Type B pancreatic cell (in vitro differentiated cells): Measurements from ENCODE around the gene CLASP1. TPM values are rescaled to one million over a fixed set of nuclear protein-coding genes. Genes with fewer than 3 reads are reported as not detected.
A peak's percentile ranks its signal among the peaks of the same experiment; 100 is the strongest.

Experiments used
- DNase-seq: peaks from one replicate; pipeline ENCODE4 v3.0.0; 2021; ENCODE audit warnings: mixed read lengths; ENCODE audit not compliant: unreplicated experiment; ENCODE audit errors: extremely low spot score
- H3K27ac Mint-ChIP-seq: 2 replicates; pipeline ENCODE4 v1.8.0; 2021; ENCODE audit warnings: mild to moderate bottlenecking, mixed read lengths
- H3K27me3 Mint-ChIP-seq: 2 replicates; pipeline ENCODE4 v1.8.0; 2021; ENCODE audit warnings: mixed read lengths
- H3K36me3 Mint-ChIP-seq: 2 replicates; pipeline ENCODE4 v1.8.0; 2021; ENCODE audit warnings: mixed read lengths
- H3K4me1 Mint-ChIP-seq: one replicate; pipeline ENCODE4 v1.8.0; 2021; ENCODE audit warnings: mixed read lengths; ENCODE audit not compliant: unreplicated experiment
- H3K4me3 Mint-ChIP-seq: 2 replicates; pipeline ENCODE4 v1.8.0; 2021; ENCODE audit warnings: mild to moderate bottlenecking, mixed read lengths
- H3K9me3 Mint-ChIP-seq: 2 replicates; pipeline ENCODE4 v1.8.0; 2021; ENCODE audit warnings: mixed read lengths
- CTCF ChIP-seq: fragments of 200-600 bp; sonication (generic); conservative IDR thresholded peaks from 2 replicates; pipeline ENCODE4 v1.5.0; 2021; ENCODE audit warnings: antibody characterized with exemption, mild to moderate bottlenecking
- total RNA-seq: library from RNA; stranded (reverse); gene quantifications from 2 replicates; pipeline ENCODE4 v1.2.1, GENCODE V29; 2021; ENCODE audit warnings: low replicate concordance

The CLASP1 gene
- total RNA-seq, 1 donor from 2014 or later = 74.6 TPM

GRCh38 chr2:121648206-121649148 lies 785 bp downstream of the CLASP1 start:
- Mint-ChIP-seq H3K27me3 (no peaks in the 10 kb centered on the region), H3K27ac (peak overlapping the region; percentile 99), H3K36me3 (peaks cover 7% of the 10 kb centered on the region), H3K4me3 (peak overlapping the region; percentile 98), H3K9me3 (no peaks in the 10 kb centered on the region), H3K4me1 (peaks cover 29% of the 10 kb centered on the region)
- peak; percentile 74 for DNase-seq
- no peak for TF ChIP-seq CTCF

- peaks cover 25% of the 10 kb centered on the region for H3K4me1 Mint-ChIP-seq
- peak overlapping the region; percentile 68 for H3K27ac Mint-ChIP-seq
- TF ChIP-seq CTCF = no peak
- H3K9me3 Mint-ChIP-seq = no peaks in the 10 kb centered on the region
- peak overlapping the region; percentile 98 for H3K4me3 Mint-ChIP-seq
- peaks cover 11% of the 10 kb centered on the region for H3K36me3 Mint-ChIP-seq
- no peak for DNase-seq
- H3K27me3 Mint-ChIP-seq = no peaks in the 10 kb centered on the region
Observed at GRCh38 chr2:121647396-121647795, 1.9 kb downstream of the CLASP1 start.

- TF ChIP-seq CTCF = no peak
- Mint-ChIP-seq H3K36me3 (peaks cover 20% of the 10 kb centered on the region), H3K4me1 (peaks cover 21% of the 10 kb centered on the region), H3K27me3 (no peaks in the 10 kb centered on the region), H3K4me3 (no peak overlapping the region), H3K9me3 (no peaks in the 10 kb centered on the region), H3K27ac (peak overlapping the region; percentile 38)
- no peak for DNase-seq
Observed at GRCh38 chr2:121644715-121645114, 4.5 kb downstream of the CLASP1 start.

- Mint-ChIP-seq H3K9me3 (no peaks in the 10 kb centered on the region), H3K4me3 (no peak overlapping the region)
Observed at GRCh38 chr2:121643877-121644276, 5.4 kb downstream of the CLASP1 start.

More at GRCh38 chr2:121643877-121644276, 5.4 kb downstream of the CLASP1 start:
- H3K27me3 Mint-ChIP-seq = no peaks in the 10 kb centered on the region
- no peak overlapping the region for H3K27ac Mint-ChIP-seq
- H3K4me1 Mint-ChIP-seq = peaks cover 21% of the 10 kb centered on the region
- H3K36me3 Mint-ChIP-seq = peaks cover 24% of the 10 kb centered on the region
- TF ChIP-seq CTCF = no peak
- DNase-seq = no peak
